ENCODE results near the gene PAQR6. TPM values are rescaled to one million over a fixed set of nuclear protein-coding genes. Genes with fewer than 3 reads are reported as not detected.
A peak's percentile ranks its signal among the peaks of the same experiment; 100 is the strongest.

PAQR6 gene
- total RNA-seq, 4 donors from 2014 or later, result 0.63 to 2.3 (median 1.3) TPM

- Histone ChIP-seq H3K36me3 (peaks cover 50 to 54% of the 10 kb centered on the region in 2 donors), H3K9me3 (no peaks in the 10 kb centered on the region), H3K27ac (no peak overlapping the region), H3K4me1 (peaks cover 0 to 16% of the 10 kb centered on the region in 2 donors), H3K27me3 (no peaks in the 10 kb centered on the region), H3K4me3 (replicated peaks in 1 of 3) (no peak overlapping the region)
- DNase-seq, result no peak
- WGBS, 2 donors, result 54% methylated on average over 3 of the region's 3 CpGs
- TF ChIP-seq CTCF (IDR thresholded peaks at IDR 0.05) (no peak), POLR2A (IDR thresholded peaks at IDR 0.05) (no peak)
- intact Hi-C loops (cut with DNase I), result no loop called here
These were observed 3.7 kb upstream of the PAQR6 start for GRCh38 chr1:156251527-156251926.

DNA sequence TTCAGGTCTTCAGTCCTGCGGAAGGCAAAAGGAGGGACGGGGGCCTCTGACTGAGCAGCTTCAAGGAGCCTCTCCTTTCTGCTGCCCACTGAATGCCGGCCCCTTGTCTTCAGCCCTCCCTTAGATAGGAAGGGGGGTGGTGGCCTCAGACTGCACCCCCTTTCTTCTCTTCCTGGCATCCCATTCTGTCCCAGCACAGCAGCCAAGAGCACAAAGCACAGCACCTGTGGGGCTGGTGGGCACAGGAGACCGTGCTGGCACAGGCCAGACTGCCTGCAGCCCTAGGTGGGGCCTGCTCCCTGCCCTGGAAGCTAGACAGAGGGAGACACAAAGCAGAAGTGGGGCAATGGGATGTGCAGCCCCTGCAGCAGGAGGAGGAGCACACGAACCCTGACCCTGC is 1.7 kb upstream of the PAQR6 start:
- Histone ChIP-seq H3K36me3 (peaks cover 41 to 43% of the 10 kb centered on the region in 2 donors), H3K9me3 (no peaks in the 10 kb centered on the region), H3K27ac (no peak overlapping the region), H3K27me3 (no peaks in the 10 kb centered on the region), H3K4me1 (peaks cover 5 to 27% of the 10 kb centered on the region in 2 donors), H3K4me3 (replicated peaks in 1 of 3) (no peak overlapping the region)
- intact Hi-C loops (cut with DNase I), result no loop called here
- TF ChIP-seq CTCF (IDR thresholded peaks at IDR 0.05), result no peak
- TF ChIP-seq POLR2A (IDR thresholded peaks at IDR 0.05), result no peak
- 90 to 93% methylated on average over 4 to 5 of the region's 5 CpGs for WGBS, 2 donors
- no peak for DNase-seq

DNA sequence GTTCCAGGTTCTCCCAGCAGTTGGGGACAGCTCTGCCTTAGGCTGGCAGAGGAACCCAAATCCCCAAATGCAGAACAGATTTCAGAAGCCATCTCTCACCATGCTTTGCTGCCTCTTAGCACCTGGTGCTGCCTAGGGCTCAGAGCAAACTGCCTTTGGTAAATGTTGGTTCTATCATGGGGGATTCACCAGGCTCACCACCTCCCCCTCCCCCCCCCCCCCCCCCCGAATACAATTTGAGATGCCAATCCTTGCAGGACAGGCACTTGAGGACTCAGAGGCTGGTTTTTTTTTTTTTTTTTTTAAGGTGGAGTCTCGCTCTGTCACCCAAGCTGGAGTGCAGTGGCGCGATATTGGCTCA is 447 bp upstream of the PAQR6 start:
- H3K36me3 ChIP-seq, result peaks cover 33 to 34% of the 10 kb centered on the region in 2 donors
- TF ChIP-seq CTCF (IDR thresholded peaks at IDR 0.05) (no peak), POLR2A (IDR thresholded peaks at IDR 0.05) (no peak)
- intact Hi-C loops (cut with DNase I), result no loop called here
- no peak overlapping the region for H3K4me3 ChIP-seq (replicated peaks in 1 of 3)
- WGBS, 2 donors, result 56 to 77% methylated on average over 2 to 4 of the region's 4 CpGs
- H3K27me3 ChIP-seq, result no peaks in the 10 kb centered on the region
- peaks cover 5 to 27% of the 10 kb centered on the region in 2 donors for H3K4me1 ChIP-seq
- H3K27ac ChIP-seq, result no peak overlapping the region
- no peak for DNase-seq
- H3K9me3 ChIP-seq, result no peaks in the 10 kb centered on the region

GRCh38 chr1:156246781-156247459 is 936 bp downstream of the PAQR6 start:
- Histone ChIP-seq H3K36me3 (peaks cover 19 to 21% of the 10 kb centered on the region in 2 donors), H3K4me3 (replicated peaks in 1 of 3) (no peak overlapping the region)
- WGBS, 2 donors, result 56 to 68% methylated on average over 7 to 11 of the region's 16 CpGs

More at GRCh38 chr1:156246781-156247459, 936 bp downstream of the PAQR6 start:
- TF ChIP-seq POLR2A (IDR thresholded peaks at IDR 0.05) (no peak), CTCF (IDR thresholded peaks at IDR 0.05) (no peak)
- peak in 1 of 2 donors; percentile 14 for DNase-seq
- H3K27ac ChIP-seq, result no peak overlapping the region
- intact Hi-C loops (cut with DNase I), result no loop called here
- H3K27me3 ChIP-seq, result no peaks in the 10 kb centered on the region
- H3K4me1 ChIP-seq, result peaks cover 5 to 27% of the 10 kb centered on the region in 2 donors
- no peaks in the 10 kb centered on the region for H3K9me3 ChIP-seq

Data from thyroid gland (tissue), 4 donors.